ENCODE results near the gene AGA. TPM values are rescaled to one million over a fixed set of nuclear protein-coding genes. Genes with fewer than 3 reads are reported as not detected.

The AGA gene
- total RNA-seq, 1 experiment from 2014 or later = 13.8 TPM

GRCh38 chr4:177473991-177474390 is 31.8 kb upstream of the AGA start:
- H3K79me2 ChIP-seq (ENCODE audit: low read depth) = no peaks in the 10 kb centered on the region
- H3F3A ChIP-seq (ENCODE audit: insufficient read depth, low read depth) = no peaks in the 10 kb centered on the region
- H3K27me3 ChIP-seq (ENCODE audit: insufficient read depth, low read depth) = no peaks in the 10 kb centered on the region
- no peaks in the 10 kb centered on the region for H4K20me1 ChIP-seq (ENCODE audit: insufficient read depth)
- H3K9me3 ChIP-seq (ENCODE audit: insufficient read depth, low read depth) = no peaks in the 10 kb centered on the region
- ChIA-PET POLR2A (ENCODE audit: unreplicated experiment) (no interaction called here), CTCF (no interaction called here)
- TF ChIP-seq EZH2 (IDR thresholded peaks at IDR 0.05; ENCODE audit: low read depth) (no peak), CTCF (conservative IDR thresholded peaks at IDR 0.05) (no peak)
- intact Hi-C loops (cut with micrococcal nuclease; ENCODE audit: unreplicated experiment) = no loop called here
- no peaks in the 10 kb centered on the region for H3K9me2 ChIP-seq (ENCODE audit: insufficient read depth)
- H3K4me2 ChIP-seq = no peak overlapping the region
- H3K4me1 ChIP-seq (replicated peaks; ENCODE audit: insufficient read depth) = no peaks in the 10 kb centered on the region
- DNase-seq = no peak
- H2AFZ ChIP-seq = no peak overlapping the region
- H3K36me3 ChIP-seq (ENCODE audit: low read depth) = no peaks in the 10 kb centered on the region
- BruUV-seq (replicated peaks) = no TSS peak
- no peak overlapping the region for H3K27ac ChIP-seq
- no peak overlapping the region for H3K4me3 ChIP-seq

GRCh38 chr4:177464026-177464425 is 21.8 kb upstream of the AGA start:
- Histone ChIP-seq H3K36me3 (ENCODE audit: low read depth) (no peaks in the 10 kb centered on the region), H3K79me2 (ENCODE audit: low read depth) (no peaks in the 10 kb centered on the region), H3K4me3 (no peak overlapping the region), H3K9me2 (ENCODE audit: insufficient read depth) (no peaks in the 10 kb centered on the region), H3K4me1 (replicated peaks; ENCODE audit: insufficient read depth) (no peaks in the 10 kb centered on the region), H3F3A (ENCODE audit: insufficient read depth, low read depth) (no peaks in the 10 kb centered on the region), H2AFZ (no peak overlapping the region), H3K27ac (no peak overlapping the region), H4K20me1 (ENCODE audit: insufficient read depth) (no peaks in the 10 kb centered on the region), H3K27me3 (ENCODE audit: insufficient read depth, low read depth) (no peaks in the 10 kb centered on the region), H3K9me3 (ENCODE audit: insufficient read depth, low read depth) (no peaks in the 10 kb centered on the region), H3K4me2 (no peak overlapping the region)
- CTCF ChIA-PET = no interaction called here
- TF ChIP-seq CTCF (conservative IDR thresholded peaks at IDR 0.05) = no peak
- no peak for TF ChIP-seq EZH2 (IDR thresholded peaks at IDR 0.05; ENCODE audit: low read depth)
- DNase-seq = no peak
- intact Hi-C loops (cut with micrococcal nuclease; ENCODE audit: unreplicated experiment) = no loop called here
- BruUV-seq (replicated peaks) = no TSS peak
- POLR2A ChIA-PET (ENCODE audit: unreplicated experiment) = no interaction called here

DNA sequence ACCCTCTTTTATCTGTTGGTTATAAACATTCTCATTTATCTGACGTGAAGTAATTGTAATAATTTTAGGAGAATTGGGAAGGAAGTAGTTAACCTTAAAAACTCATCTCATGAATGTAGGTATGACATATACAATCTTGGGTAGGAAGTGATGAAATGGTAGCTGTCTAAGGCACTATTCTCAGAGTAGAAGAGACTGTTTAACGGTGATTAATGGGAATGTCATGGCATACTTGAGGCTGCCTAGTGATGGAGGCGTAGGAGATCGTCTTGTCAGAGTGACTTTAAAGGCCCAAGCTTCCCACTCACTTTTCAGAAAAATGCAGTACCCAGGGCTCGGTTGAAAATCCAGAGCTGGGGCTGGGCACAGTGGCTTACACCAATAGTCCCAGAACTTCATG is 19.4 kb upstream of the AGA start:
- intact Hi-C loops (cut with micrococcal nuclease; ENCODE audit: unreplicated experiment) = no loop called here
- ChIA-PET POLR2A (ENCODE audit: unreplicated experiment) (no interaction called here), CTCF (no interaction called here)
- TF ChIP-seq EZH2 (IDR thresholded peaks at IDR 0.05; ENCODE audit: low read depth) = no peak
- no peak for TF ChIP-seq CTCF (conservative IDR thresholded peaks at IDR 0.05)
- Histone ChIP-seq H3K4me2 (no peak overlapping the region), H3K9me3 (ENCODE audit: insufficient read depth, low read depth) (no peaks in the 10 kb centered on the region), H3K36me3 (ENCODE audit: low read depth) (no peaks in the 10 kb centered on the region), H3K9me2 (ENCODE audit: insufficient read depth) (no peaks in the 10 kb centered on the region), H3F3A (ENCODE audit: insufficient read depth, low read depth) (no peaks in the 10 kb centered on the region), H3K79me2 (ENCODE audit: low read depth) (no peaks in the 10 kb centered on the region), H3K27ac (no peak overlapping the region), H3K4me3 (no peak overlapping the region), H2AFZ (no peak overlapping the region), H3K27me3 (ENCODE audit: insufficient read depth, low read depth) (no peaks in the 10 kb centered on the region), H4K20me1 (ENCODE audit: insufficient read depth) (no peaks in the 10 kb centered on the region), H3K4me1 (replicated peaks; ENCODE audit: insufficient read depth) (no peaks in the 10 kb centered on the region)
- no TSS peak for BruUV-seq (replicated peaks)
- DNase-seq = no peak
